Measurements from ENCODE around the gene PHACTR1. TPM values are rescaled to one million over a fixed set of nuclear protein-coding genes. Genes with fewer than 3 reads are reported as not detected.

The PHACTR1 gene
- total RNA-seq, 1 donor from 2014 or later = 2.2 TPM

DNA sequence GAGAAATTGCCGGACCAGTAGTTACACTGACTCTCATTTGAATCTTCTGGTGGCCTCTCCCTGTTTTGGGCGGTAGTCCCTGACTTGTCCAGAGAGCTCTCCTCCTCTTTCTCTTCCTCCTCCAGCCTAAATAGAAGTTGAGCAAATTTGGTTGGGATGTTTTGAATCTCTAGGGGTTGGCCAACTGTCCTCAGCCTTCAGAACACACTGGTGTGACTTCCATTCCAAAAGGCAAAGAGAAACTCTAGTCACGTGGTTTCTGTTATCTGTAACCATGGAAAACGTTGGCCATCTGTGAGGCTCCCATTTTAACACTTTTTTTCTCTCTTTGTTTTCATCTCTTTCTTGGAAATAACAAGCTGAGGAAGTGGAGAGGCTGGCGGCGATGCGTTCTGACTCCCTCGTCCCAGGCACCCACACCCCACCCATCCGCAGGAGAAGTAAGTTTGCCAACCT lies 336.5 kb downstream of the PHACTR1 start:
- no peaks in the 10 kb centered on the region for H3K27me3 ChIP-seq (ENCODE audit: control insufficient read depth, insufficient read depth, low read length)
- no peaks in the 10 kb centered on the region for H3K36me3 ChIP-seq (ENCODE audit: control insufficient read depth, insufficient read depth, low read length)
- TF ChIP-seq, protein P1, sequence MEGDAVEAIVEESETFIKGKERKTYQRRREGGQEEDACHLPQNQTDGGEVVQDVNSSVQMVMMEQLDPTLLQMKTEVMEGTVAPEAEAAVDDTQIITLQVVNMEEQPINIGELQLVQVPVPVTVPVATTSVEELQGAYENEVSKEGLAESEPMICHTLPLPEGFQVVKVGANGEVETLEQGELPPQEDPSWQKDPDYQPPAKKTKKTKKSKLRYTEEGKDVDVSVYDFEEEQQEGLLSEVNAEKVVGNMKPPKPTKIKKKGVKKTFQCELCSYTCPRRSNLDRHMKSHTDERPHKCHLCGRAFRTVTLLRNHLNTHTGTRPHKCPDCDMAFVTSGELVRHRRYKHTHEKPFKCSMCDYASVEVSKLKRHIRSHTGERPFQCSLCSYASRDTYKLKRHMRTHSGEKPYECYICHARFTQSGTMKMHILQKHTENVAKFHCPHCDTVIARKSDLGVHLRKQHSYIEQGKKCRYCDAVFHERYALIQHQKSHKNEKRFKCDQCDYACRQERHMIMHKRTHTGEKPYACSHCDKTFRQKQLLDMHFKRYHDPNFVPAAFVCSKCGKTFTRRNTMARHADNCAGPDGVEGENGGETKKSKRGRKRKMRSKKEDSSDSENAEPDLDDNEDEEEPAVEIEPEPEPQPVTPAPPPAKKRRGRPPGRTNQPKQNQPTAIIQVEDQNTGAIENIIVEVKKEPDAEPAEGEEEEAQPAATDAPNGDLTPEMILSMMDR (IDR thresholded peaks at IDR 0.05; ENCODE audit: insufficient read depth, low read length, poor library complexity, severe bottlenecking) = no peak
- H3K4me3 ChIP-seq (ENCODE audit: low read depth, low read length) = no peak overlapping the region
- no peak for DNase-seq (ENCODE audit: low read depth)

DNA sequence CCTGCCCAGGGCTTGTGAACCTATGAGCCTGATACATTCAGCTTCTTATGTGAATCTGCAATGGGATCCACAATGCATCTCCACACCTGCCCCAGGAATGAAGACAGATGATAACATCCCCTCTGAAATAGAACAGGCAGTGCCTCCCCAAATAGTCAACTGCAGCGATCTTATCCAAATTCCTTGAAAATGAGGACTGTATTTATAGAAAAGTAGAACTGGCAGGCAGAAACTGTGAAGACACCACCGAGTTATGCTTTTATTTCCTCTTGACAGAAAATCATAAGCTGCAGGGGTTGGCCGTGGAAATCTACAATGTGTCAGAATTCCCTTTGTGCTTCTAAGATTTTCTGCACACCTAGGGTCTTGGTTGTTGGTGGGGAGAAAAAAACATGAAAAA lies 341.5 kb downstream of the PHACTR1 start:
- H3K4me3 ChIP-seq (ENCODE audit: low read depth, low read length) = no peak overlapping the region
- no peaks in the 10 kb centered on the region for H3K27me3 ChIP-seq (ENCODE audit: control insufficient read depth, insufficient read depth, low read length)
- H3K36me3 ChIP-seq (ENCODE audit: control insufficient read depth, insufficient read depth, low read length) = no peaks in the 10 kb centered on the region
- TF ChIP-seq, protein P1 (IDR thresholded peaks at IDR 0.05; ENCODE audit: insufficient read depth, low read length, poor library complexity, severe bottlenecking) = no peak
- no peak for DNase-seq (ENCODE audit: low read depth)

DNA sequence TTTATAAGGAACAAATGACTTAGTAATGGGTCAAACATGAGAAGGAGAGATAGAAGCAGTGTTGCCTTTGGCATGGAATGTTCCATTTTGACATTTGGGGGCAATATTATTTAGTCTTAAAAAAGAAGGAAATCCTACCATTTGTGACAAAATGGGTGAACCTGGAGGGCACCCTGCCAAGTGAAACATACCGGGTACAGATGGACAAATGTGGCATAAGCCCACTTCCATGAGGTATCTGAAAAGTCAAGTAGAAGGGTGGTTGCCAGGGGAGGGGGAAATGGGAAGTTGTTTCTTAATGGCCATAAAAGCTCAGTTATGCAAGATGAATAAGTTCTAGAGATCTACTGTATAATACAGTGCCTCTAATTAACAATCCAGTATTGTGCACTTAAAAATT lies 342.5 kb downstream of the PHACTR1 start:
- H3K36me3 ChIP-seq (ENCODE audit: control insufficient read depth, insufficient read depth, low read length) = no peaks in the 10 kb centered on the region
- no peak overlapping the region for H3K4me3 ChIP-seq (ENCODE audit: low read depth, low read length)
- no peak for DNase-seq (ENCODE audit: low read depth)
- TF ChIP-seq, protein P1 (IDR thresholded peaks at IDR 0.05; ENCODE audit: insufficient read depth, low read length, poor library complexity, severe bottlenecking) = no peak
- H3K27me3 ChIP-seq (ENCODE audit: control insufficient read depth, insufficient read depth, low read length) = no peaks in the 10 kb centered on the region

DNA sequence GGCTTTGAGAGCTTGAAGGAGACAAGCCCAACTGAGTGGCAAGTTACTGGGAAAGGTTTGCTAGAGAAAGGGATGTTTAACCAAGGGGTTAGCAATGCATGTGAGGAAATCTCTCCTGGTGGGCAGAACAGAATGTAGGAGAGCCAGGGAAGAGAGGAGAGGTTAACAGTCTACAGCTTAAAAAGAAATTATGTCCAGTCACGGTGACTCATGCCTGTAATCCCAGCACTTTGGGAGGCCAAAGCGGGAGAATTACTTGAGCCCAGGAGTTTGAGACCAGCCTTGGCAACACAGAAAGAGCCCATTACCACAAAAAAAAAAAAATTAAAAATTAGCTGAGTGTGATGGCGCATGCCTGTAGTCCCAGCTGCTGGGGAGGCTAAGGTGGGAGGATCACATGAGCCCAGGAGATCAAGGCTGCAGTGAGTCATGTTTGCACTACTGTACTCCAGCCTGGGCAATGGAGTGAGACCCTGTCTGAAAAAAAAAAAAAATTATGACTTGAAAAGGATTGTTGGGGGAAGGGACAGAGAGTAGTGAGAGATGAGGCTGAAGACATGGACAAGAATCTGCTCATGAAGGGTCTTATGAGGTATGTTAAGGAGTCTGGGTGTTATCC lies 346.8 kb downstream of the PHACTR1 start:
- Histone ChIP-seq H3K27me3 (ENCODE audit: control insufficient read depth, insufficient read depth, low read length) (no peaks in the 10 kb centered on the region), H3K36me3 (ENCODE audit: control insufficient read depth, insufficient read depth, low read length) (no peaks in the 10 kb centered on the region), H3K4me3 (ENCODE audit: low read depth, low read length) (no peak overlapping the region)
- TF ChIP-seq, protein P1 (IDR thresholded peaks at IDR 0.05; ENCODE audit: insufficient read depth, low read length, poor library complexity, severe bottlenecking) = no peak
- no peak for DNase-seq (ENCODE audit: low read depth)

DNA sequence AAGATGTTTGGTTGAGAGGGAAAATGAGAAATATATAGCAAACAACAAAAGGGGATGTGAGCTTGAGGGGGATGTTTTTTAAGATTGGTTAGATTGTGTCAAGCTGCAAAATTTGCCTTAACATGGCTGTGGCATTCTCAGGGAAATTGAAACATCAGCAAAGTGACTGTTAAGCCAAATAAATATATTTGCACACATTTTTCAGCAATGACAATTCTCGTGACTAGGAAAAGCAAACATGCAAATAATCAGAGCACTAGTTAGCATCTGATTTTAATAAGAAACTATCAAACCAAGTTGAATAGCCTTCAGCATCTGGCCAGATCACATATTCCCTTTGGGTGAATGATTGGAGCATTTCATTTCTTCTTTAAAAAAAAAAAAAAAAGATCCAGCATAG lies 349.0 kb downstream of the PHACTR1 start:
- DNase-seq (ENCODE audit: low read depth) = no peak
- H3K27me3 ChIP-seq (ENCODE audit: control insufficient read depth, insufficient read depth, low read length) = no peaks in the 10 kb centered on the region
- H3K36me3 ChIP-seq (ENCODE audit: control insufficient read depth, insufficient read depth, low read length) = no peaks in the 10 kb centered on the region
- no peak overlapping the region for H3K4me3 ChIP-seq (ENCODE audit: low read depth, low read length)
- TF ChIP-seq, protein P1 (IDR thresholded peaks at IDR 0.05; ENCODE audit: insufficient read depth, low read length, poor library complexity, severe bottlenecking) = no peak

DNA sequence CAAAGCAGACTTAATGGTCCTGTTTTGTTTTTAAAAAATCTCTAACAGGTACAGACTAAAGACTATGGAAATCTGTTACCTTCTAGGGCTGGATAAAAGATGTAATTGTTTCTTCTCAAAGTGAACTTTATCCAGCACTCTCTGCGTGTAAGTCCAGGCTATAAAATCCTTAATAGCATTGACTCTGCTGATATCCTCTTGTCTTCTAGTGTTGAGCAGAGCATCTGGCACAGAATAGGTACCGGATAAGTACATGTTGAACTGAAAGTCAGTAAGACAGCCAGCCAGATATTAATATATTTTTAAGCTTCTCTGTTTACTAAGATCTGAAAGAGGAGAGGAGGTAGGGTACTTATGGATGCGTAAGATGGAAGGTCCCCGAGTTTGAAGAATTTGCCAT lies 349.5 kb downstream of the PHACTR1 start:
- H3K36me3 ChIP-seq (ENCODE audit: control insufficient read depth, insufficient read depth, low read length) = no peaks in the 10 kb centered on the region
- H3K4me3 ChIP-seq (ENCODE audit: low read depth, low read length) = no peak overlapping the region
- TF ChIP-seq, protein P1 (IDR thresholded peaks at IDR 0.05; ENCODE audit: insufficient read depth, low read length, poor library complexity, severe bottlenecking) = no peak
- no peak for DNase-seq (ENCODE audit: low read depth)
- no peaks in the 10 kb centered on the region for H3K27me3 ChIP-seq (ENCODE audit: control insufficient read depth, insufficient read depth, low read length)
